Activated naive CD4-positive, alpha-beta T cell treated with anti-CD3 and anti-CD28 coated beads for 36 hours (primary cell): ENCODE measurements around the gene B4GALT1. TPM values are rescaled to one million over a fixed set of nuclear protein-coding genes. Genes with fewer than 3 reads are reported as not detected.

Source experiments
- CTCF ChIA-PET: fragments of 350-600 bp; sonication (Branson Sonifier 250); formaldehyde crosslinking; loops from one replicate; lab custom pipeline; 2021; ENCODE audit warnings: antibody characterized with exemption; lab: Charles Lee
- DNase-seq: peaks from one replicate; pipeline ENCODE4 v3.0.0-alpha.2; 2020
- H3K27ac Mint-ChIP-seq: one replicate; pipeline ENCODE4 v1.8.0; 2021; ENCODE audit warnings: mild to moderate bottlenecking, mixed read lengths
- H3K27me3 Mint-ChIP-seq: one replicate; pipeline ENCODE4 v1.8.0; 2021; ENCODE audit warnings: low read depth, mixed read lengths
- H3K36me3 Mint-ChIP-seq: one replicate; pipeline ENCODE4 v1.8.0; 2021; ENCODE audit warnings: low read depth, mixed read lengths
- H3K4me1 Mint-ChIP-seq: one replicate; pipeline ENCODE4 v1.8.0; 2021; ENCODE audit warnings: low read depth, mixed read lengths
- H3K4me3 Mint-ChIP-seq: one replicate; pipeline ENCODE4 v1.8.0; 2021; ENCODE audit warnings: mild to moderate bottlenecking, moderate library complexity, mixed read lengths
- H3K9me3 Mint-ChIP-seq: one replicate; pipeline ENCODE4 v1.8.0; 2021; ENCODE audit warnings: mixed read lengths
- intact Hi-C: fragments of 100-400 bp; cut with micrococcal nuclease; formaldehyde crosslinking; loops from one replicate; pipeline ENCODE4 v1.15.1; 2023
- total RNA-seq, 2 experiments: library from RNA; stranded (reverse); gene quantifications; one replicate each; pipeline ENCODE4 v1.2.3, GENCODE V29; 2021

Gene B4GALT1
- total RNA-seq, 2 experiments from 2014 or later = 42.8 to 44.1 TPM

DNA sequence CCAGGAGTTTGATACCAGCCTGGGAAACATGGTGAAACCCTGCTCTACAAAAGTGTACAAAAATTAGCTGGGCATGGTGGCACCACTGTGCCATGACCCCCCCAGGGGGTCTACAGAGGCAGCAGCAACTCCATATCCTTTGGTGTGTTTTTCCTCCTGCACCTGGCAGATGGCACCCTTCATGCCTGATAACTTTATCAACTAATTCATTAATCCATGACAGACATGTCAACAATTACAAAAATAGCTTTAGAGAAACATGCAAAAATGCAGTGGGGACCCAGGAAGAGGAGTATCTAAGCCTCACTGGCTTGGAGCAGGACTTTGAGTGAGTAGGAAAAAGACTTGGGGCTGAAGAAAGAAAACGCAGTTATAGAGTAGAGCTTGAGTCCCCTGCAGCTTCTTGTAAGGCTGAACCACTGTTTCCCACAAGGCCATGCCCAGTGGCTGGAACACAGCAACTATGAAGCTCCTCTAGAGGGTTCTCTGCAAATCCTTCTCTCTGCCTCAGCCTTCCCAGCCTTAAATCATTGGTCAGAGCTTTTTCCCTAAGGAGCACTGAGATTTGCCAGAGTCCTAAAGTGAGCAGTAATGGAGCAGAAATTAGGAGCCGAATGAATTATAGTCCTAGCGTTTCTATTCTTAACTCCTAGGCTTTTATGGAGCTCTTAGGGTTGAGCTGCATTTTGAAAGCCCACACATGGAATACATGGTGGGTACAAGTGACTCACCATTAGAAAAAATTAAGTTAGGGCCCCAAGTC, 25.5 kb upstream of the B4GALT1 start:
- no peaks in the 10 kb centered on the region for H3K9me3 Mint-ChIP-seq
- DNase-seq = no peak
- no peaks in the 10 kb centered on the region for H3K36me3 Mint-ChIP-seq
- CTCF ChIA-PET = no interaction called here
- intact Hi-C loops = no loop called here
- no peak overlapping the region for H3K4me3 Mint-ChIP-seq
- H3K4me1 Mint-ChIP-seq = no peaks in the 10 kb centered on the region
- H3K27ac Mint-ChIP-seq = no peak overlapping the region
- no peaks in the 10 kb centered on the region for H3K27me3 Mint-ChIP-seq

DNA sequence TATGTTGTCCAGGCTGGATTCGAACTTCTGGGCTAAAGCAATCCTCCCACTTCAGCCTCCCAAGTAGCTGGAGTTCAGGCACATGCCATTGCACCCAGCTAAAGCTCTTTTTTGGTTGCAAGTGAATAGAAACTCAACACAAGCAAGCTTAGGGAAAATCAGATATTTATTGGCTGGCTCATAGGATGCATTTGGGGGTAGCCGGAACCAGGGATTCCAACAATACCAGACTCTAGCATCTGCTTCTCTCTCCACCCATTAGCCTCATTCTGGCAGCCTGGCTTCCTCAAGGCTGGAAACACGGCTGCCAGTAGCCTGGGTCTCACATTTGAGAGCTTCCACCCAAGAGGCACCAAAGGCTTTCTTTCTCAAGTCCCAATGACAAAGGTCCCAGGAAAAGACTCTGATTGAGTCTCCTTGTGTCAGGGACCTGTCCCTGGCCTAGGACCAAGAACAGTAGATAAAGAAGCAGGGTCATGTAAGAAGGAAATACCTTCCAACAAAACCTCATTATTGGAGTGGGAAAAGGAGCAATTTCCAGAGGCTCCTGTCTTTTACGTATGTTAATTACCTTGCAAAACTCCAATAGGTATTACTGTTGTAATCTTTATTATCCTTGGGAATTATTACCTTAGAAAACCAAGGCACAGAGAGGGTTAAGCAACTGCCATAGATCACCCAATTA, 23.0 kb upstream of the B4GALT1 start:
- Mint-ChIP-seq H3K27me3 (no peaks in the 10 kb centered on the region), H3K4me1 (peaks cover 15% of the 10 kb centered on the region), H3K9me3 (no peaks in the 10 kb centered on the region), H3K27ac (no peak overlapping the region), H3K36me3 (no peaks in the 10 kb centered on the region), H3K4me3 (no peak overlapping the region)
- DNase-seq = no peak
- intact Hi-C loops = no loop called here
- CTCF ChIA-PET = no interaction called here

DNA sequence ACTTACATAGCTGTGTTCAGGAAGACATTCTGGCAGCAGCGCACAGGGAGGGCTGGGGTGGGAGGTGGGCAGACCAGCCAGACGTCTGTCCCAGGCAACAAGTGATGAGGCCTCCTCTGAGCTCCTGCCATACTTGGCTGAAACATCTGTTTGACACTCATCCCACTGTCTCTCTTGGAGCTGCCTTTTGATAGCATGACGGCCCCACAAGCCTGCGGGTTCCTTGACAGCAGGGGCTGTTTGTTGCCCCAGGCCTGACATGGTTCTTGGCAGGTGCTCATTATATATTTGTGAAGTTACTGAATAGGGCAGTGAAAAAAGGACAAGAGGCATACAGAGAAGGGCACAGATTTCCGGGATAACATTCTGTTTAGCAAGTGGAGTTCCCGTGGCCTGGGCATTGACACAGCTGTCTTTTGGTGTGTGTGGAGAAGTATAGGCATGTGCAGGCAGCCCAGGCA, 22.2 kb upstream of the B4GALT1 start:
- intact Hi-C loops = no loop called here
- Mint-ChIP-seq H3K4me1 (peaks cover 15% of the 10 kb centered on the region), H3K9me3 (no peaks in the 10 kb centered on the region), H3K4me3 (no peak overlapping the region), H3K27me3 (no peaks in the 10 kb centered on the region), H3K36me3 (no peaks in the 10 kb centered on the region), H3K27ac (no peak overlapping the region)
- no peak for DNase-seq
- CTCF ChIA-PET = no interaction called here

DNA sequence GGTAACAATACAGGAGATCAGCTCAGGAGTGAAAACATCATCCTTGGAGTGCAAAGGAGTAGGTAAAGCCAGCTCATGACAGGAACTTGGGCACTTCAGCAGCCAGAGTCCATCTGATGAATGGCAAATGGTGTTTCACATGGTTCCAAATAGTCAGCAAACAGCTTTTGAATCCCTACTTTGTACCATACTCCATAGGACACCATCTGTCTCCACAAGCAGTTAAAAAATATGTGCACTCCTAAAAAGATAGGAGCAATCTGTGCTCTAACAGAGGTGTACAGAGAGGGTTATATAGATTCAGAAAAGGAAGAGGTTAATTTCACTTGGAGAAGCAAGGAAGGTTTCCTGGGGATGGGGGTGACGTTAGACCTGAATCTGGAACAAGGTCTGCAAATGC, 21.6 kb upstream of the B4GALT1 start:
- intact Hi-C loops = no loop called here
- no peak overlapping the region for H3K27ac Mint-ChIP-seq
- CTCF ChIA-PET = no interaction called here
- no peaks in the 10 kb centered on the region for H3K9me3 Mint-ChIP-seq
- H3K36me3 Mint-ChIP-seq = no peaks in the 10 kb centered on the region
- no peak for DNase-seq
- H3K4me1 Mint-ChIP-seq = peaks cover 15% of the 10 kb centered on the region
- no peak overlapping the region for H3K4me3 Mint-ChIP-seq
- no peaks in the 10 kb centered on the region for H3K27me3 Mint-ChIP-seq

DNA sequence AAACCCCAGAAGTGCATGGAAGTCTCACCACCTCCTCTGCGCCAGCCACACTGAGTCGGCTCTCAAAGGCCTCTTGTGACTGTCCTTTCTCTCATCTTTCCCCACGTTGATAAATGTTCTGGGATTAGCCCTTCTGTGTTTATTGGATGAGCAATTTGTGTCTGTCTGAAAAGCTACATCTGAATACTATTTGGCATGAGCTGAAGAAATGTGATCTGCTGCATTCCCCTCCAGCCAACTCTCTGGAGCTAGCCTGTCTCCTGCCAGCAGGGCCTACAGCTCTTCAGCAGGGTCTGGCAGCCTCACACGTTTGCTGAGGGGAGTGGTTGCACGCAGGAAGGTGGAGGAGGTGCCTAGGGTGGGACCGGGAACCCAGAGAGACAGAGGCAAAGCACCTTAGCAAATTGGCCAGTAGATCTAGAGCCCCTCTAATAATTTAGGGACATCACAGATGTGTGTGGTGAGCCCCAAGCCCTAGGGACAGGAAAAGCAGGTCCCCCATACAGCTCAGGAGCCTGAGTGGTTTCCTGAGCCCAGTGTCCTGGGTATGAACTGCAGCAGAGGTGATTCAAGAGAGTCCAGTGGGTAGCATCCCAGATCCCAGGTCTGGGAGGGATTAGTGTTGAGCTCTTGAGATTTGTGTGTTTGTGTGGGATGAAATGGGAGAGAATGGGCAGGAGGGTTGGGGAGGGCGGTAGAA, 20.5 kb upstream of the B4GALT1 start:
- H3K27me3 Mint-ChIP-seq = no peaks in the 10 kb centered on the region
- peaks cover 15% of the 10 kb centered on the region for H3K4me1 Mint-ChIP-seq
- no peaks in the 10 kb centered on the region for H3K36me3 Mint-ChIP-seq
- no peaks in the 10 kb centered on the region for H3K9me3 Mint-ChIP-seq
- intact Hi-C loops = no loop called here
- no peak overlapping the region for H3K27ac Mint-ChIP-seq
- CTCF ChIA-PET = interaction anchor here (1.0 to 1.9 kb wide), 3 partner anchors 14 to 39 kb away, joined by 3 to 5 read pairs (median 4); no protein-coding TSS in a partner anchor
- no peak for DNase-seq
- H3K4me3 Mint-ChIP-seq = no peak overlapping the region

DNA sequence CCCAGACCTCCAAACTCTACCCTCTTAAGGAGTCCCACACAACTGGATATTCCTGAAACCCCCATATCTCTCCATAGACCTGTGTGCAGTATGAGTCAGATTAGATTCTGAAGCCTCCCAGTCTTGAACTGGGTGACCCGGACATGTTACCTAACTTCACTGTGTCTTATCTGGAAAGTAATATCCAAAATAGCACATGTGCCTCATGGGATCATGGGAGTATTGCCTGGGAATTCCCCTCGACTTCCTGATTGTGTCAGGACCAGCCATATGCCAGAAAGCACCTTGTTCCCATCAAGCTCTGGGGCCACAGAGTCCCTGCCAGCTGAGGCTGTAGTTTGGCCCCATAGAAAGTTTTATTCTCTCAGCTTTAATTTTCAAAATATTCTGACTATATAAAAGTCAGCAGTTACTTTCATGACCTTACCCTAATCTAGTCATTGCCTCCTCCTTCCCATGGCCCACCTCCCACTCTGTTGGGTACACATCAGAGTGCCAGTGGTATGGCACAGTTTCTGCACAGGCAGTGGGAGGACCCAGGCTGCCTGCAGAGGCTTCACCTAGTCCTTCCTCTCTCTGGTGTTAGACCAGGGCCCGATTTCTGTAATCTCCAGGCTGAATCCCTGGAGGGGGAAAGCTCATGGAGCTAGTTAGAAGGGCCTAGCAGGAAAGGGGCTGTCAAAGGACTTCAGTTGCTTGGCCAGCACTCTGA, 19.5 kb upstream of the B4GALT1 start:
- Mint-ChIP-seq H3K27ac (peak overlapping the region; percentile 28), H3K4me3 (no peak overlapping the region), H3K9me3 (no peaks in the 10 kb centered on the region), H3K27me3 (no peaks in the 10 kb centered on the region), H3K4me1 (peaks cover 15% of the 10 kb centered on the region), H3K36me3 (no peaks in the 10 kb centered on the region)
- CTCF ChIA-PET = interaction anchor here (0.6 to 1.9 kb wide), 4 partner anchors 15 to 43 kb away, joined by 3 to 5 read pairs (median 4); no protein-coding TSS in a partner anchor
- intact Hi-C loops = no loop called here
- peak; percentile 53 for DNase-seq

DNA sequence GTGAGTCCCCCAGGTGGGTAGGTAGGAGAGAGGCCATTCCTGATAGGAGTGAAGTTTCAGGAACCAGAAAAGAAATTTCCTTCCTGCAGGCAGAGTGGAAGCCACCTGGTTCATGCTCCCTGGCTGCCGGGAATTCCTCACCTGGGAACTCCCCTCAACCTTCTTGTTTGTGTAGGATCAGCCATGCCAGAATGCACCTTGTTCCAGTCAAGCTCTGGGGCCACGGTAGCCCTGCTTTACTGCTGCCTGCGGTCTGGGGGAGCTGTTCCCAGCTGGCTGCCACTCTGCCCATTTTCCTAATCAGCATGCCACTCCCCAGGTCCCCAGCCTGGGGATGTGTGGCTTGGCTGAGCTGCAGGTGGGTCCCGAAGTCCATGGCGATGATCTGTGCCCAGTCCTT, 18.7 kb upstream of the B4GALT1 start:
- Mint-ChIP-seq H3K4me3 (no peak overlapping the region), H3K4me1 (peaks cover 15% of the 10 kb centered on the region), H3K27ac (no peak overlapping the region), H3K27me3 (no peaks in the 10 kb centered on the region), H3K36me3 (no peaks in the 10 kb centered on the region), H3K9me3 (no peaks in the 10 kb centered on the region)
- intact Hi-C loops = no loop called here
- no peak for DNase-seq
- CTCF ChIA-PET = interaction anchor here (1.5 kb wide), 1 partner anchor 26 kb away, joined by 4 read pairs; no protein-coding TSS in a partner anchor

DNA sequence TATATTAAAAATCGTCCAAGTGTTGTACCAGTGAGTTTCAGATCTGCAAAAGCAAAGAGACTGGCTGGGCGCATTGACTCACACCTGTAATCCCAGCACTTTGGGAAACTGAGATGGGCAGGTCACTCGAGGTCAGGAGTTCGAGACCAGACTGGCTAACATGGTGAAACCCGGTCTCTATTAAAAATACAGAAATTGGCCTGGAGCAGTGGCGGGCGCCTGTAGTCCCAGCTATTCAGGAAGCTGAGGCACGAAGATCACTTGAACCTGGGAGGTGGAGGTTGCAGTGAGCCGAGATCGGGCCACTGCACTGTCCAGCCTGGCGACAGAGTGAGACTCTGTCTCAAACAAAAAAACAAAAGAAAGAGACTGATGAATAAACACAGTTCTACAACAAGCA, 18.3 kb upstream of the B4GALT1 start:
- H3K4me3 Mint-ChIP-seq = no peak overlapping the region
- DNase-seq = no peak
- H3K27me3 Mint-ChIP-seq = no peaks in the 10 kb centered on the region
- CTCF ChIA-PET = no interaction called here
- intact Hi-C loops = no loop called here
- no peak overlapping the region for H3K27ac Mint-ChIP-seq
- H3K4me1 Mint-ChIP-seq = peaks cover 15% of the 10 kb centered on the region
- H3K36me3 Mint-ChIP-seq = no peaks in the 10 kb centered on the region
- no peaks in the 10 kb centered on the region for H3K9me3 Mint-ChIP-seq

DNA sequence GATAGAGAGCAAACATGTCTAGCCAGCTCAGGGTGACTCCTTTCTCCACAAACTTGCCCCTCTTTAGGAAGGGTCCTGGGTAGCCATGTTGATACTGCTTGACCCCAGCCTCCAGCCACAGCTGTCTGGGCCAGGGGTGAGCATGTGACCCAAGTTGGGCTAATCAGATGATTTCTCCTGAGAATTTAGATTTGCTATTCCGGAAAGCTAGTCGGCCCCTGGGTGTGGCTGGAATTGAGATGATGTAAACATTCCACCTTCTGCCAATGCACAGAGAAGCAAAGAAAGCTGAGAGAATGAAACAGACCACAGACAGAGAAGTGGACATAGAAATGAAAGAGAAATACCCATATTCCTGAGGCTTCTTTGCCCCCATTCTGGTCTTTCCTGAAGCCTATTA, 17.8 kb upstream of the B4GALT1 start:
- Mint-ChIP-seq H3K4me1 (peaks cover 15% of the 10 kb centered on the region), H3K4me3 (no peak overlapping the region), H3K27ac (peak overlapping the region; percentile 32), H3K36me3 (no peaks in the 10 kb centered on the region), H3K9me3 (no peaks in the 10 kb centered on the region), H3K27me3 (no peaks in the 10 kb centered on the region)
- CTCF ChIA-PET = interaction anchor here (0.8 to 1.0 kb wide), 2 partner anchors 9 to 58 kb away, joined by 3 to 4 read pairs; no protein-coding TSS in a partner anchor
- no peak for DNase-seq
- intact Hi-C loops = no loop called here

DNA sequence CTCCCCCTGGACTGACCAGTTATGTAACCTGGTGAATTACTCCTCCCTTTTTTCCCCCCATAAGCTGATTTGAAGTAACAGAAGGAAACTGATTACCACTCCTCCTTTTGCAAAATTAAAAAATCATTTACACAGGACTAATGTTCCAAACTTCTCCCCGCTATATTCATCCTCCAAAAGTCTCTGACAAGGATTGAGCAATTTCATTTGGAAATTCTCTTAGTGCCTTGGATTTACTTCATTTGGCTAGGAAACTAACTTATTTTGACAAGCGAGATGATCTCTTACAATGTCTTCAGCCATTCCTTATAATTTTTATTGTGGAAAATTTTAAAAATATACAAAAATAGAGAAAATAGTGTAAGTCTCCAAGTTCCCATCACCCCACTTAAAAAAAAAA, 15.4 kb upstream of the B4GALT1 start:
- Mint-ChIP-seq H3K27me3 (no peaks in the 10 kb centered on the region), H3K36me3 (no peaks in the 10 kb centered on the region), H3K4me1 (peaks cover 15% of the 10 kb centered on the region), H3K27ac (no peak overlapping the region), H3K4me3 (no peak overlapping the region), H3K9me3 (no peaks in the 10 kb centered on the region)
- CTCF ChIA-PET = interaction anchor here (0.8 kb wide), 1 partner anchor 9 kb away, joined by 4 read pairs; no protein-coding TSS in a partner anchor
- intact Hi-C loops = no loop called here
- no peak for DNase-seq

DNA sequence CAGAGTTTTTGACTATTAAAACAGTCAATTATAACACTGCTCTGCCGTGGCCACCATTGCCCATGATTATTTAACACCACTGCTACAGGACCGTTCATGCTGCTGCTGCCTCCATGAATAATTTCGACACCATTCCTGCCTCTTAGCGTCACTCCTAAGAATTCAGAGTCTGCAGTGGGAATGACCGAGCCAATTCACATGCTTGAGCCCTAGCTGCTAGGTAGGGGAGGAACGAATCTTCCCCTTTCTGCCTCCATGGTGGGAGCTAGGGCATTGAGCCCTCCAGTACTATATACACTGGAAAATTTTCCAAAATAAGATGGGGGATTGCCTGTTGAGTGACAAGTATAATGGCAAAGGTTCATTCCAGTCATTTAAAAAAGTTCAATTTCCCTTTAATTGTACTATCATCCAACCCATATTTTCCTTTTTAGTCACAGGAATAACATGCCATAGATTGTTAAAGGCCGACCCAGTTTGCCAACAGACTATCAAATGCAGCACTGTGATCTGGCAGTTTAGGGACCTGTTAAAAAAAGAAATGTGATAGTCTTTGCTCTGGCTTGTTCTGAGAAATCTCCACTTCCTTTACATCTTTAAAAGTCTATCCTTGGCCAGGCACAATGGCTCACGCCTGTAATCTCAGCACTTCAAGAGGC, 13.5 kb upstream of the B4GALT1 start:
- H3K4me1 Mint-ChIP-seq = peaks cover 2% of the 10 kb centered on the region
- no peak overlapping the region for H3K27ac Mint-ChIP-seq
- intact Hi-C loops = no loop called here
- CTCF ChIA-PET = no interaction called here
- no peak overlapping the region for H3K4me3 Mint-ChIP-seq
- no peaks in the 10 kb centered on the region for H3K9me3 Mint-ChIP-seq
- no peak for DNase-seq
- H3K36me3 Mint-ChIP-seq = no peaks in the 10 kb centered on the region
- H3K27me3 Mint-ChIP-seq = no peaks in the 10 kb centered on the region
